KBM-7 (cell line): ENCODE data around the gene CACNB2.
"Not testable (repeated sequence)": the region's sequence is repeated elsewhere in the genome, so short reads cannot be mapped to it uniquely, and the experiment has no call there.

Experiments
- DNase-seq: peaks from one replicate; pipeline ENCODE4 v3.0.0-alpha.2; 2015
- in situ Hi-C: fragments of 300-500 bp; cut with MboI; formaldehyde crosslinking; loops from 2 replicates; pipeline ENCODE4 v1.14.3; 2020; ENCODE audit warnings: low sequenced_read_pairs, low pct_unique_long_range_greater_than_20kb, mixed read lengths

Gene CACNB2

GRCh38 chr10:18563003-18563726 lies 422.9 kb downstream of the CACNB2 start:
- DNase-seq, result no peak
- in situ Hi-C loops, result no loop called here

GRCh38 chr10:18565006-18565405 lies 424.8 kb downstream of the CACNB2 start:
- DNase-seq, result no peak
- in situ Hi-C loops, result no loop called here

GRCh38 chr10:18566177-18566576 lies 426.0 kb downstream of the CACNB2 start:
- in situ Hi-C loops, result no loop called here
- no peak for DNase-seq

DNA sequence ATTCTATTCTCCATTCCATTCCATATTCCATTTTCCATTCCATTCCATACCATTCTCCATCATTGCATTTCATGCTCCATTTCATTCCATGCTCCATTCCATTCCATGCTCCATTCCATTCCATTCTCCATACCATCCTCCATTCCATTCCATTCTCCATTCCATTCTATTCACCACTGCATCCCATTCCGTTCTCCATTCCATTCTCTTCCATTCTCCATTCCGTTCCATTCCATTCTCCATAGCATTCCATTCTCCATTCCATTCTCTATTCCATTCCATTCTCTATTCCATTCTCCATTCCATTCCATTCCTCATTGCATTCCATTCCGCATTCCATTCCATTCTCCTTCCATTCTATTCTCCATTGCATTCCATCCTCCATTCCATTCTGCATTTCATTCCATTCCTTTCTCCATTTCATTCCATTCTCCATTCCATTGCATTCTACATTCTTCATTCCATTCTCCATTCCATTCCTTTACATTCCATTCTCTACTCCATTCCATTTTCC lies 427.2 kb downstream of the CACNB2 start:
- in situ Hi-C loops, result no loop called here
- DNase-seq, result no peak

- in situ Hi-C loops, DNase-seq: not testable (repeated sequence)
Observed at GRCh38 chr10:18570386-18570785, 430.2 kb downstream of the CACNB2 start.

DNA sequence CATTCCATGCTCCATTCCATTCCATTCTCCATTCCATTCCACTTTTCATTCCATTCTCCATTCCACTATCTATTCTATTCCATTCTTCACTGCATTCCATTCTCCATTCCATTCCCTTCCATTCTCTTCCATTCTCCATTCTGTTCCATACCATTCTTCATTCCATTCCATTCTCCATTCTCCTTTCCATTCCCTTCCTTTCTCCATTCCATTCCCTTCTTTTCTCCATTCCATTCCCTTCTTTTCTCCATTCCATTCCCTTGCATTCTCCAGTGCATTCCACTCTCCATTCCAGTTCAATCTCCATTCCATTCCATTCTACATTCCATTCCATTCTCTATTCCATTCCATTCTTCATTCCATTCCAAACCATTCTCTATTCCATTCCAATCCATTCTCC lies 430.9 kb downstream of the CACNB2 start:
- in situ Hi-C loops, result no loop called here

GRCh38 chr10:18571780-18572179 lies 431.6 kb downstream of the CACNB2 start:
- in situ Hi-C loops, result no loop called here

More for the DNA sequence above, 430.9 kb downstream of the CACNB2 start:
- DNase-seq, result no peak

GRCh38 chr10:18572959-18573561 lies 432.8 kb downstream of the CACNB2 start:
- no peak for DNase-seq
- in situ Hi-C loops, result no loop called here

More at GRCh38 chr10:18571780-18572179, 431.6 kb downstream of the CACNB2 start:
- no peak for DNase-seq

DNA sequence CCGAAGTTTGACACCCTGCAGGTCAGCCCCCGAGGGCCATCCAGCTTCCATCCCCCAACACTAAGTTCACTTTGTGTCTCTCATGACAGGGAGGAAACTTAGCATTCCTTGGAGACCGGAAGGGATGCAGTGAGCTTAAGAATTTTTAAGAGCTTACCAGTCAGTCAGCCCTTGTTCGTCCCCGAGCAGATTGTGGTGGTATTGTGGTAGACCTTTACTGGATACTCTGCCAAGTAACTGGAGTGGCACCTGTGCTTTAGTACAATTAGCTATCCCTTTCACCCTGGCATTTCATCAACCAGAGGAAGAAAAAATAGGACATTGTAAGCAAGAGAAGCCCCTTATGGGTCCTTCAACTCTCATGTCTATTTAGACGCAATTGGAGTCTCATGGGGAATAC lies 436.4 kb downstream of the CACNB2 start:
- in situ Hi-C loops, result no loop called here
- no peak for DNase-seq

GRCh38 chr10:18577823-18578685 lies 437.8 kb downstream of the CACNB2 start:
- in situ Hi-C loops, result no loop called here
- no peak for DNase-seq

DNA sequence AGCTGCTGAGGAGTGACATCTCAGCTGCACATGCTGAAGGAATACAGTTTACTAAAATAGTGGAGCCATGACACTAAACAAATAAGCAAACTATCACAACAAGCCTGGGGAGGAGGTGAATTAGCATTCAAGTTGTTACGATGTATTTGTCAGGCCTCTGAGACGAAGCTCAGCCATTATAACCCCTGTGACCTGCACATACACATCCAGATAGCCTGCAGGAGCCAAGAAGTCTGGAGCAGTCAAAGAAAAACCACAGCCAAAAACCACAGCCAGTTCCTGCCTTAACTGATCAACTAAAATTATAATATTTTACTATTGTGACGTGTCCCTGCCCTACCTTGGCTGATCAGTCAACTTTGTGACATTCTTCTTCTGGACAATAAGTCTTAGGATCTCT lies 442.6 kb downstream of the CACNB2 start:
- in situ Hi-C loops, result no loop called here
- peak; percentile 83 for DNase-seq

DNA sequence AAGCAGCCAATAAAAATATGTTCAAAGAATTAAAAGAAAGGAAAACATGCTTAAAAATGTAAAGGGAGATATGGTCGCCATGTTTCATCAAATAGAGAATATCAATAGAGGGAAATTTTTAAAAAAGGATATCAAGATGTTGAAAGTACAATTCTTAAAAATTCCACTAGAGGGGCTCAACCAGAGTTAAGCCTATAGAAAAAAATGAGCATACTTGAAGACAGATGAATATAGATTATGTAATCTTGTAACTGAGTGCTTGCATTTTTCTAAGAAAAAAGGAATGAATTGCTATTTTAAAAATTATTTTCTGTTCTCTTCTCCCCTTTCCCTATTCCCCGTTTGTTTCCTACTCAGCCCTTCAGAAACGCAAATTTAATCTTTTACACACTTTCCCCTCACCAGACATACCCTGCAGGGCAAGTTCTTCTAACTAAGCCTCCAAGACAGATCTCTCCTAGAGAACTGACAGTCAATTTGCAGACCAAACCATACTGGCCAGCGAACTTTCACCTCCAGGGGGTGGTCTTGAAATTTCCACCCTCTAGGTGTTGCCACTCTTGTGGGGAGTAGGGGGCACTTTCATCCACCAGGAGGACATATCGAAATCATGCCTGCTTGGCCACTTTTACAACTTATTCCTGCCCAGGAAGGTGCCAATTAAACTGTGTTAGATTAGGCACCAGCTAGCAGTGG lies 443.5 kb downstream of the CACNB2 start:
- peak; percentile 68 for DNase-seq
- in situ Hi-C loops, result no loop called here

- in situ Hi-C loops, DNase-seq: not testable (repeated sequence)
Observed at GRCh38 chr10:18586637-18587036, 446.4 kb downstream of the CACNB2 start.

DNA sequence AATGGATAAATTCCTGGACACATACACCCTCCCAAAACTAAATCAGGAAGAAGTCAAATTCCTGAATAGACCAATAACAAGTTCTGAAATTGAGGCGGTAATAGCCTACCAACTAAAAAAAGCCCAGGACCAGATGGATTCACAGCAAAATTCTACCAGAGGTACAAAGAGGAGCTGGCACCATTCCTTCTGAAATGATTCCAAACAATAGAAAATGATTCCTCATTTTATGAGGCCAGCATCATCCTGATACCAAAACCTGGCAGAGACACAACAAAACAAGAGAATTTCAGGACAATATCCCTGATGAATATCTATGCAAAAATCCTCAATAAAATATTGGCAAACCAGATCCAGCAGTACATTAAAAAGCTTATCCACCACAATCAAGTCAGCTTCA lies 450.9 kb downstream of the CACNB2 start:
- in situ Hi-C loops, DNase-seq: not testable (repeated sequence)
